T-helper 1 cell (primary cell): ENCODE data around the gene CRIP1.

Experiments used
- DNase-seq, 5 donors: peaks; one replicate each; pipeline ENCODE4 v3.0.0-alpha.2; 2012 to 2020

CRIP1 gene

DNA sequence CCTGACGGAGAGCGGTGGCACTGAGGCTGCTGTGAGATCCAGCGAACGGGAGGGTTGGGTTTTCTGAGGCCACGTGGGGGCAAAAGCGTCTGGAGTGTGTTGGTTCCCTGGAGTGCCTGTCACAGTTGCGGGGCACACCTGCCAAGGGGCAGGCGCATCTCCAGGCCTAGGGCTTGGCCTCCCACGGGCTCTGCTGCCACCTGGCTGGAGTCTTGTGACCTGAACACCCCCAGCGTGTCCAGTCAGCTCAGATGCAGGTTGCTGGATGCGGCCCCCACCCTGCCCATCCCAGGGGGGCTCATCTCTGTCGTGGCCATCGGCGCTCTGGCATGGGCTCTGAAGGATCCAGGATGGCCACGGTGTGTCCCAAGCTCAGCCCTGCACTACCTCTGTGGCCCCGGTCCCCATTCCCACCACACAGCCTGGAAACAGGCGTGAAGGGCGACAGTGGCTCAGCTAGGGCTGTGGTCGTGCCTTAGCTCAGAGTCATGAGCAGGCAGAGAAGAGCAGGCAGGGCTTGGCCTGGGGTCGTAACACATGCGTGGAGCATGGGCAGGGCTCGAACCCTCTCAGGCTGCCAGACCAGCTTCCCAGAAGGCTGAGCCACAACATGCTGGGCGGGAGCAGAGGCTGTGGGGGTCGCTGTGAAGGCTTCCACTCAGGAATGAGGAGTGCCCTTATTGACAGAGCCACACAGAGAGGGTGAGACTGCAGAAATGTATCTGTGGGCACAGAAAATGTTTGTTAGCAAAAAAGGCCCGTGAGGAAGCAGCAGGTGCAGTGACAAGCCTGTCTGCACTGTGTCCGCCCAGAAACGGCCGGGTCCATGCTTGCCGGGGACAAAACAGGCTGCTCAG lies 35.6 kb upstream of the CRIP1 start:
- no peak for DNase-seq

DNA sequence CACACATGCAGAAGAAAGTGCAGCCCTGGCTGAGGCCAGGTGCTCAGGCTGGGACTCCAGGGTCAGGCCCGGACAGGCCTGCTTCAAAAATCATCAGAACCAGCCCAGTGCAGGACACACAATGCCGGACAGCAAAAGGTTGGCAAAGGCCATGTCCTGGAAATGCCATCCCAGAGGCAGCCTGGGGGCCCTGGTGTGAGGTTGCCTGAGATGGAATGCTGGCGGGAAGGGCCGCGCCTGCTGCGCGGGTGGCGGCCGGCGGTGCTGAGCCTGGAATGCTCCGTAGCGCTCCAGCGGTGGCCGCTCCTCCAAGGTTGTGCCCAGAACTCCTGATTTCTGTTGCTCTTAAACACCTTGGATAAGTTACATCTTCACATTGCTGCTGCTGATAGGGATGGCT lies 33.7 kb upstream of the CRIP1 start:
- DNase-seq: no peak

- DNase-seq: no peak
Observed at GRCh38 chr14:105453847-105454246, 32.8 kb upstream of the CRIP1 start.

DNA sequence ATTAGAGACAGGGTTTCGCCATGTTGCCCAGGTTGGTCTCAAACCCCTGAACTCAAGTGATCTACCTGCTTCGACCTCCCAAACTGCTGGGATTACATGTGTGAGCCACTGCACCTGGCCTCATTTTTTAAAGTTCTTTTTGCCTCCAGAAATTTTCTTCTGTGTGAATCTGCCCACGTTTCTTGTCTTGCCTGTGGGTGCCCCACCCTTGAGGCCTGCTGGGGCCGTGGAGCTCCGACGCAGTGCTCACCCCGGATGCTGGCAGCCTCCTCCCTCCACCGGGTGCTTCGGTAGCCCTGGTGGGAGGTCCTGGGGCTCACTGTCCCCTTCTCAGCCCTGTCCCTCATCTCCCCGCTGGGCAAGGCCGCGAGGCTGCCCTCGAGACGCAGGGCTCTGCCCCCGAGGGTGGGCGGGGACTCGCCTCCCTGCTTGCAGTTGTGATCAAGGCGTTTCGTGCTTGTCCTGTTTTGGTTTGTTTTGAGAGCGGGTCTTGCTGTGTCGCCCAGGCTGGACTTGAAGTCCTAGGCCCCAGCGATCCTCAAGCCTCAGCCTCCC lies 31.5 kb upstream of the CRIP1 start:
- peak in 1 of 5 donors; percentile 2 for DNase-seq

GRCh38 chr14:105455766-105456660 lies 30.7 kb upstream of the CRIP1 start:
- peak in 1 of 5 donors; percentile 4 for DNase-seq

- no peak for DNase-seq
Observed at GRCh38 chr14:105456736-105457617, 29.7 kb upstream of the CRIP1 start.

GRCh38 chr14:105458010-105458409 lies 28.7 kb upstream of the CRIP1 start:
- DNase-seq: no peak

DNA sequence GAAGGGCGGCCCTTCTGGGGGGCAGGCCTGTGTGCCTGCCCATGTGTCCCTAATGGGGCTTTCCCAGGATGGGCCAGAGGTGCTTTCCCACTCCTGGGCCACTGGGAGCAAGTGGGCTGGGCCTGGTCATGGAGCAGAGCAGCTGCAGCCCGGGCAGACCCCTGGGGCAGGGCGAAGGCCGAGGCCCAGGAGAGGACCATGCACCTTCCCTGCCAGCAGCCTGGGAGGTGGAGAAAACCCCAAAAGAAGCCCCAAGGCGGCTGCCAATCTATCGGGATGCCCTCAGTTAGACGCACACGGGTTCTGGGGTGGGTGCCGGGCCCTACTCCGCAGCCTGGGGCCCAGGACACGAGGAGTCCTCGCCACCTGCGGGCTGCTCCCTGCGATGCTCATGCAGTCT lies 28.1 kb upstream of the CRIP1 start:
- DNase-seq: no peak

DNA sequence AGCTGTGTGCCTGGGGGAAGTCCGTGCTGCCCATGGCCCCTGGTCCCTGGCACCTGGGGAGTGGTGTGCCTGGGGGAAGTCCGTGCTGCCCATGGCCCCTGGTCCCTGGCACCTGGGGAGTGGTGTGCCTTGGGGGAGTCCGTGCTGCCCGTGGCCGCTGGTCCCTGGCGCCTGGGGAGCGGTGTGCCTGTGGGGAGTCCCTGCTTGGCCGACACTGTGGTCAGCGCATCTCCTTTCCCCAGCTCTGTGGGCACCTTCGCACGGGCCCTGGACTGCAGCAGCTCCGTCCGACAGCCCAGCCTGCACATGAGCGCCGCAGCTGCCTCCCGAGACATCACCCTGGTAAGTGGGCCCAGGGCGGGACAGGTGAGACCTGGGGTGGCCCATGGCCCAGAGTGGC lies 26.6 kb upstream of the CRIP1 start:
- DNase-seq: no peak

DNA sequence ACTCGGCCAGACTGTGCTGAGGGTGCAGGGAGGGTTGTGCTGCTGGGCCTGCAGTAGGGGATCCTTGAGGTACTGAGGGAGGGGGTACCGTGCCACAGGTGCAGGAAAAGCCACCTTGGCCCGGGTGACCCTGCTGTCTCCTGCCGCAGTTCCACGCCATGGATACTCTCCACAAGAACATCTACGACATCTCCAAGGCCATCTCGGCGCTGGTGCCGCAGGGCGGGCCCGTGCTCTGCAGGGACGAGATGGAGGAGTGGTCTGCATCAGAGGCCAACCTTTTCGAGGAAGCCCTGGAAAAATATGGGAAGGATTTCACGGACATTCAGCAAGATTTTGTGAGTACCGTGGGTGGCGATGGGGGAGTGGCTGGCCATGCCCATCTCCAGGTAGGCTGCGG lies 26.1 kb upstream of the CRIP1 start:
- no peak for DNase-seq

- DNase-seq: no peak
Observed at GRCh38 chr14:105461903-105462302, 24.8 kb upstream of the CRIP1 start.

DNA sequence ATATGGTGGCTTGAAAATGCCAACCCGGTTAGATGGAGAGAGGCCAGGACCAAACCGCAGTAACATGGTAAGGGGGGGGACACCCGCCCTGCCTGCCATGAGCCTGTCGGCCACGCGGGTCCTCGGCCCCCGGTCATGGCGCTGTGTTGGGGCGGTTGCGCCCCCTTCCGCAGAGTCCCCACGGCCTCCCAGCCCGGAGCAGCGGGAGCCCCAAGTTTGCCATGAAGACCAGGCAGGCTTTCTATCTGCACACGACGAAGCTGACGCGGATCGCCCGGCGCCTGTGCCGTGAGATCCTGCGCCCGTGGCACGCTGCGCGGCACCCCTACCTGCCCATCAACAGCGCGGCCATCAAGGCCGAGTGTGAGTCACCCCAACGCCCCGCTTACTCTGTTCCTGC lies 22.2 kb upstream of the CRIP1 start:
- no peak for DNase-seq

DNA sequence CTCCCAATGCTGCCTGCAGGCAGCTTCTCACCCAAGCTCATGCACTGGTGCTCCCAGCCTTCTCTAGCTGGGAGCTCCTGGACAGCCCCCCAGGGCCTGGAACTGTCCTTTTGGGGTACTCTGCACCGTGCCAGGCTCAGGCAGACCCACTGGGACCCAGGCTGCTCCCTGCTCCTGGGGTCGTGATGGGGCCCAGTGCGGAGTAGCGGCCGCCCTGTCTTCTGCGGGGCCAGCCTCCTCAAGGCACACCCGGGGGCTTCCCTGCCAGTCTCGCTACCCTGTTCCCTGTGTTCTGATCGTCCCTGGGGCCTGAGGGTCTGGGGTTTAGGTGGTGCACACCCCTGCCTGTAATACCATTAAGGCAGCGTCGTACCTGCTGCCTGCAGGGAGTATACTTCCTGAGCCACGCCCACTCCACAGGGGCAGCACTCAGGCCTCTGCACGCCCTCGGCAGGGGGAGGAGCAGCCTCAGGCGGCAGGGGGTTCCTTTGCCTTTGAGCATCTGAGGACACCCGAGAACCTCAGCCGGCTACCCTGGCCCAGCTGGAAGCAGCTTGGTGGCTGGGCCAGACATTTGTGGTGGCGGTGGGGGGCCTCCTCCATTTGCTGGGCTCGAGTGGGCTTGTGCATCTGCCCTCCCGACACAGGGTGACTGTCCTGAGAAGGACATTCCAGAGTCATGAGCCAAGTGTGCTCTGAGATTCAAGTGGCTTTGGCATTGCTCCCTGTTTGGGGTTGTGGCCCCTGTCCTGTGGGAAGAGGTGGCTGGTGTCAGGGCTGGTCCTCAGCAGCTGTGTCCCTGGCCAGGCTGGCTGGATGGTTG lies 21.3 kb upstream of the CRIP1 start:
- no peak for DNase-seq

- DNase-seq: no peak
Observed at GRCh38 chr14:105466531-105467248, 20.0 kb upstream of the CRIP1 start.

DNA sequence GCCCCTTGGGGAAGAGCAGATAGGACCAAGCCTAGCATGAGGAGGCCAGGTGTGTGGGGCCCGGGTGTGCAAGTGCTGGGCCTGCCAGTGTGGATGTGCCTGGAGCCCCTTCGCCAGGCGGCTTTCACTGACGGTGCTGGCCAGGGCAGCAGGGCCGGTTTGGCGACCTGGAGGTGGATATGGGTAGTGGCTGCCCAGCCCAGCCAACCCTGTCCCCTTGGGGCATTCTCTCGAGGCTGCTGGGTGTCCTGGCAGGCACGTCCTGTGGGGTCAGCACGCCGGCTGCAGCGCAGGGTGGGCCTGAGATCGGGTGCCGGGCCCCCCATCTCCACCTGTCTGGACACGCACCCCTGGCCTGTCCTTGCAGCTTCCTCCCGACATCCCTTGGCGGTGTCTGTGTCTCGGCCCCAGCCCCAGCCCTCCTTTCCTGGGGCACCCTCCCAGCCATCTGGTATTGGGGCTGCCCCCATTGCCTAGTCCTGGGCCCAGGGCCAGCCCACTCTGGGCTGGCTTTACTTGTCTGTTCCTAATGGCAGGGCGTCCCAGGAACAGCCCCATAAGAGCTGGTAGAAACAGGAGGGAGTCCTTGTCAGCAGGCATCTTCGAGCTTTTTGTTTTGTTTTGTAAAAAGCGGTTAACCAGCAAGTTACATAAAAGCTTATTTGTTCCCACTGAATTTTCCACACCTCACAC lies 19.3 kb upstream of the CRIP1 start:
- no peak for DNase-seq

GRCh38 chr14:105467942-105468471 lies 18.7 kb upstream of the CRIP1 start:
- DNase-seq: no peak

GRCh38 chr14:105468621-105469241 lies 18.0 kb upstream of the CRIP1 start:
- no peak for DNase-seq

GRCh38 chr14:105469456-105470349 lies 17.0 kb upstream of the CRIP1 start:
- DNase-seq: no peak
